ENCODE results near the gene AP1G2. TPM values are rescaled to one million over a fixed set of nuclear protein-coding genes. Genes with fewer than 3 reads are reported as not detected.
"Not testable (repeated sequence)": the region's sequence is repeated elsewhere in the genome, so short reads cannot be mapped to it uniquely, and the experiment has no call there.

The AP1G2 gene
- total RNA-seq, 1 donor from 2014 or later: 56.2 TPM

- intact Hi-C loops (cut with DNase I): no loop called here
- TF ChIP-seq, protein P1, sequence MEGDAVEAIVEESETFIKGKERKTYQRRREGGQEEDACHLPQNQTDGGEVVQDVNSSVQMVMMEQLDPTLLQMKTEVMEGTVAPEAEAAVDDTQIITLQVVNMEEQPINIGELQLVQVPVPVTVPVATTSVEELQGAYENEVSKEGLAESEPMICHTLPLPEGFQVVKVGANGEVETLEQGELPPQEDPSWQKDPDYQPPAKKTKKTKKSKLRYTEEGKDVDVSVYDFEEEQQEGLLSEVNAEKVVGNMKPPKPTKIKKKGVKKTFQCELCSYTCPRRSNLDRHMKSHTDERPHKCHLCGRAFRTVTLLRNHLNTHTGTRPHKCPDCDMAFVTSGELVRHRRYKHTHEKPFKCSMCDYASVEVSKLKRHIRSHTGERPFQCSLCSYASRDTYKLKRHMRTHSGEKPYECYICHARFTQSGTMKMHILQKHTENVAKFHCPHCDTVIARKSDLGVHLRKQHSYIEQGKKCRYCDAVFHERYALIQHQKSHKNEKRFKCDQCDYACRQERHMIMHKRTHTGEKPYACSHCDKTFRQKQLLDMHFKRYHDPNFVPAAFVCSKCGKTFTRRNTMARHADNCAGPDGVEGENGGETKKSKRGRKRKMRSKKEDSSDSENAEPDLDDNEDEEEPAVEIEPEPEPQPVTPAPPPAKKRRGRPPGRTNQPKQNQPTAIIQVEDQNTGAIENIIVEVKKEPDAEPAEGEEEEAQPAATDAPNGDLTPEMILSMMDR (IDR thresholded peaks at IDR 0.05): no peak
- Histone ChIP-seq H3K9me3 (no peaks in the 10 kb centered on the region), H3K27me3 (no peaks in the 10 kb centered on the region), H3K4me1 (no peaks in the 10 kb centered on the region), H3K27ac (no peak overlapping the region), H3K4me3 (no peak overlapping the region), H3K36me3 (no peaks in the 10 kb centered on the region)
- DNase-seq (ENCODE audit: low spot score in 2 of 2): no peak
These were observed 22.6 kb upstream of the AP1G2 start for GRCh38 chr14:23590198-23590597.

DNA sequence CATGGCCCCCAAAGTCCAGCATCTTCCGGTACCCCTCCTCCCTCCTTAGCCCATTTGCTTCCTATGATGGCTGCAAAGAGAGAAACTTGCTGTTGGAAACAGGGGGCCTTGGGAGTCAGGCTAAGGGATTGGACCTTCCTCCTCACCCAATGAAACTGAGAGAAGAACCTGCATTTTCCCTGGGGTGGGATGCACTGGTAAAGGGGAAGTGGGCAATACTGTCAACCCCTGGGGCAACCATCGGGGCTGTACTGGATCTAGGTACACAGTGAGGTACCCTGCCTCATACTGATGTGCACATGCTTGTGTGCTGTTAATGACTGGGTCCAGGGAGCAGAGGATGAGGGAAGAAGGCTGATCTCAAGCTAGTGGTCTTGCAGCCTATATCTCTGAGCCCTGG, 22.0 kb upstream of the AP1G2 start:
- H3K4me1 ChIP-seq: no peaks in the 10 kb centered on the region
- no peak overlapping the region for H3K27ac ChIP-seq
- no peaks in the 10 kb centered on the region for H3K27me3 ChIP-seq
- no peak overlapping the region for H3K4me3 ChIP-seq
- DNase-seq (ENCODE audit: low spot score in 2 of 2): no peak
- no peaks in the 10 kb centered on the region for H3K36me3 ChIP-seq
- TF ChIP-seq, protein P1 (IDR thresholded peaks at IDR 0.05): no peak
- intact Hi-C loops (cut with DNase I): no loop called here
- H3K9me3 ChIP-seq: no peaks in the 10 kb centered on the region

GRCh38 chr14:23588884-23589598, 21.4 kb upstream of the AP1G2 start:
- H3K27me3 ChIP-seq: no peaks in the 10 kb centered on the region
- no peaks in the 10 kb centered on the region for H3K4me1 ChIP-seq
- no peak overlapping the region for H3K27ac ChIP-seq
- TF ChIP-seq, protein P1 (IDR thresholded peaks at IDR 0.05): peak; percentile 4 to 34 (median 15)
- no peak overlapping the region for H3K4me3 ChIP-seq
- intact Hi-C loops (cut with DNase I): no loop called here
- DNase-seq (ENCODE audit: low spot score in 2 of 2): peak; percentile 32 to 78
- no peaks in the 10 kb centered on the region for H3K9me3 ChIP-seq
- H3K36me3 ChIP-seq: no peaks in the 10 kb centered on the region

GRCh38 chr14:23584527-23585203, 17.1 kb upstream of the AP1G2 start:
- DNase-seq (ENCODE audit: low spot score in 2 of 2); intact Hi-C loops (cut with DNase I): not testable (repeated sequence)

GRCh38 chr14:23583761-23584526, 16.4 kb upstream of the AP1G2 start:
- H3K4me3 ChIP-seq; H3K36me3 ChIP-seq; DNase-seq (ENCODE audit: low spot score in 2 of 2); H3K27me3 ChIP-seq; intact Hi-C loops (cut with DNase I); H3K9me3 ChIP-seq; H3K4me1 ChIP-seq; H3K27ac ChIP-seq: not testable (repeated sequence)

More at GRCh38 chr14:23584527-23585203, 17.1 kb upstream of the AP1G2 start:
- H3K9me3 ChIP-seq, H3K27me3 ChIP-seq, H3K36me3 ChIP-seq, H3K27ac ChIP-seq, H3K4me3 ChIP-seq, H3K4me1 ChIP-seq: not testable (repeated sequence)

- Histone ChIP-seq H3K4me1 (no peaks in the 10 kb centered on the region), H3K4me3 (no peak overlapping the region), H3K27me3 (no peaks in the 10 kb centered on the region), H3K9me3 (no peaks in the 10 kb centered on the region), H3K27ac (no peak overlapping the region), H3K36me3 (no peaks in the 10 kb centered on the region)
- intact Hi-C loops (cut with DNase I): no loop called here
- TF ChIP-seq, protein P1 (IDR thresholded peaks at IDR 0.05): no peak
- DNase-seq (ENCODE audit: low spot score in 2 of 2): no peak
These were observed 15.5 kb upstream of the AP1G2 start for GRCh38 chr14:23582906-23583760.

Measured in ascending aorta (tissue), 2 donors.